Measurements from ENCODE around the gene ABCG1. TPM values are rescaled to one million over a fixed set of nuclear protein-coding genes. Genes with fewer than 3 reads are reported as not detected.

Gene ABCG1
- total and polyA plus RNA-seq, 2 experiments from 2014 or later = 1.3 to 4.4 TPM

GRCh38 chr21:42245331-42246193 is 26.6 kb downstream of the ABCG1 start:
- peak; percentile 52 for DNase-seq (ENCODE audit: low spot score)
- Histone ChIP-seq H3K4me3 (no peak overlapping the region), H3K9me2 (ENCODE audit: insufficient read depth) (0 out of 2 replicates have a peak, but pooled peaks cover 5% of the 10 kb centered on the region)

More at GRCh38 chr21:42245331-42246193, 26.6 kb downstream of the ABCG1 start:
- Mint-ChIP-seq H3K27me3 (ENCODE audit: insufficient read depth, low read depth, poor library complexity) (peaks cover 9% of the 10 kb centered on the region), H3K36me3 (ENCODE audit: low read depth) (no peaks in the 10 kb centered on the region), H3K9me3 (no peaks in the 10 kb centered on the region), H3K4me1 (peaks cover 8% of the 10 kb centered on the region), H3K27ac (peak overlapping the region; percentile 60; the same call in 1 of the 2 replicates), H3K4me3 (no peak overlapping the region)
- Histone ChIP-seq H3F3A (replicated peaks; ENCODE audit: low read depth) (no peaks in the 10 kb centered on the region), H4K20me1 (replicated peaks; ENCODE audit: insufficient read depth) (no peaks in the 10 kb centered on the region), H3K79me2 (replicated peaks; ENCODE audit: insufficient read depth) (no peaks in the 10 kb centered on the region), H3K4me2 (no peak overlapping the region), H3K27ac (ENCODE audit: low read depth) (no peak overlapping the region), H3K27me3 (ENCODE audit: insufficient read depth) (no peaks in the 10 kb centered on the region), H3K4me1 (ENCODE audit: insufficient read depth) (no peaks in the 10 kb centered on the region), H3K36me3 (ENCODE audit: insufficient read depth) (no peaks in the 10 kb centered on the region), H2AFZ (0 out of 2 replicates have a peak overlapping the region, but pooled peaks have one; percentile 32)
- peak; percentile 78 for ATAC-seq
- TF ChIP-seq ETS1 (IDR thresholded peaks at IDR 0.05) (no peak), ZNF331 (CRISPR knock-in tag; IDR thresholded peaks at IDR 0.05; ENCODE audit: low read depth) (no peak), EZH2phosphoT487 (IDR thresholded peaks at IDR 0.05; ENCODE audit: unreplicated experiment) (no peak), REST (IDR thresholded peaks at IDR 0.05; ENCODE audit: unreplicated experiment) (no peak), CREB1 (CRISPR knock-in tag; IDR thresholded peaks at IDR 0.05; ENCODE audit: low read depth) (no peak)

Measured in GM23338 (cell line).